GM23338 (cell line): Measurements from ENCODE around the gene PACS2. TPM values are rescaled to one million over a fixed set of nuclear protein-coding genes. Genes with fewer than 3 reads are reported as not detected.

Source experiments
- ATAC-seq: fragments of 200-7000 bp; cut with Tn5 transposase; 3 replicates; pipeline ENCODE4 v1.9.1; 2020
- DNase-seq: peaks from one replicate; pipeline ENCODE4 v3.0.0-alpha.2; 2015; ENCODE audit warnings: low spot score
- H2AFZ ChIP-seq: fragments of 200-600 bp; sonication (generic); 2 replicates; pipeline ENCODE4 v1.8.0; 2016; ENCODE audit warnings: antibody characterized with exemption, mild to moderate bottlenecking, moderate library complexity
- H3F3A ChIP-seq: fragments of 200-600 bp; sonication (generic); replicated peaks from 2 replicates; pipeline ENCODE4 v1.8.0; 2017; ENCODE audit warnings: antibody characterized with exemption, mixed run types, low read depth
- H3K27ac ChIP-seq: fragments of 200-600 bp; sonication (generic); 2 replicates; pipeline ENCODE4 v1.6.1; 2016; ENCODE audit warnings: low read depth
- H3K27me3 ChIP-seq: fragments of 200-600 bp; sonication (generic); 2 replicates; pipeline ENCODE4 v1.8.0; 2016; ENCODE audit warnings: mild to moderate bottlenecking, mixed run types, moderate library complexity; ENCODE audit not compliant: insufficient read depth
- H3K36me3 ChIP-seq: fragments of 200-600 bp; sonication (generic); 2 replicates; pipeline ENCODE4 v1.8.0; 2016; ENCODE audit warnings: mild to moderate bottlenecking; ENCODE audit not compliant: insufficient read depth
- H3K4me1 ChIP-seq: fragments of 200-600 bp; sonication (generic); 2 replicates; pipeline ENCODE4 v1.8.0; 2016; ENCODE audit warnings: mild to moderate bottlenecking, moderate library complexity; ENCODE audit not compliant: insufficient read depth
- H3K4me2 ChIP-seq: fragments of 200-600 bp; sonication (generic); 2 replicates; pipeline ENCODE4 v1.7.1; 2017; ENCODE audit warnings: mixed run types
- H3K4me3 ChIP-seq: fragments of 200-600 bp; sonication (generic); 2 replicates; pipeline ENCODE4 v1.6.1; 2016; ENCODE audit warnings: mixed run types
- H3K79me2 ChIP-seq: fragments of 200-600 bp; sonication (generic); replicated peaks from 2 replicates; pipeline ENCODE4 v1.8.0; 2017; ENCODE audit warnings: mild to moderate bottlenecking; ENCODE audit not compliant: insufficient read depth
- H3K9me2 ChIP-seq: fragments of 200-600 bp; sonication (generic); 2 replicates; pipeline ENCODE4 v1.8.0; 2017; ENCODE audit not compliant: insufficient read depth
- H4K20me1 ChIP-seq: fragments of 200-600 bp; sonication (generic); replicated peaks from 2 replicates; pipeline ENCODE4 v1.8.0; 2017; ENCODE audit warnings: mild to moderate bottlenecking; ENCODE audit not compliant: insufficient read depth
- H3K27ac Mint-ChIP-seq: 2 replicates; pipeline ENCODE4 v1.8.0; 2020; ENCODE audit warnings: inconsistent platforms, mild to moderate bottlenecking, moderate library complexity, mixed read lengths
- H3K27me3 Mint-ChIP-seq: 3 replicates; pipeline ENCODE4 v1.8.0; 2022; ENCODE audit warnings: low read depth, mild to moderate bottlenecking, moderate library complexity, mixed read lengths, inconsistent platforms; ENCODE audit not compliant: insufficient read depth, poor library complexity
- H3K36me3 Mint-ChIP-seq: 3 replicates; pipeline ENCODE4 v1.8.0; 2021; ENCODE audit warnings: low read depth, mild to moderate bottlenecking, inconsistent platforms, moderate library complexity, mixed read lengths
- H3K4me1 Mint-ChIP-seq: 3 replicates; pipeline ENCODE4 v1.8.0; 2020; ENCODE audit warnings: mild to moderate bottlenecking, inconsistent platforms, mixed read lengths
- H3K4me3 Mint-ChIP-seq: 3 replicates; pipeline ENCODE4 v1.8.0; 2021; ENCODE audit warnings: moderate library complexity, mild to moderate bottlenecking, inconsistent platforms, mixed read lengths
- H3K9me3 Mint-ChIP-seq: 3 replicates; pipeline ENCODE4 v1.8.0; 2020; ENCODE audit warnings: moderate library complexity, mild to moderate bottlenecking, inconsistent platforms, mixed read lengths
- CTCF ChIP-seq, 2 experiments: fragments of 200-600 bp in 1 of 2; sonication (generic) in 1 of 2; conservative IDR thresholded peaks; 2 replicates each; pipeline versions ENCODE4 v1.5.1 to v1.6.1; 2016 to 2017; ENCODE audit warnings: antibody characterized with exemption in 2 of 2, low read depth in 2 of 2, mild to moderate bottlenecking in 2 of 2, moderate library complexity in 1 of 2
- EZH2phosphoT487 ChIP-seq: fragments of 200-600 bp; sonication (generic); IDR thresholded peaks from one replicate; pipeline ENCODE4 v1.8.1; 2018; ENCODE audit warnings: antibody characterized with exemption; ENCODE audit not compliant: unreplicated experiment
- NANOG ChIP-seq: IDR thresholded peaks from 2 replicates; pipeline ENCODE4 v1.6.1; 2016; ENCODE audit warnings: antibody characterized with exemption, borderline replicate concordance
- POLR2AphosphoS5 ChIP-seq: IDR thresholded peaks from 2 replicates; pipeline ENCODE4 v1.6.1; 2016; ENCODE audit warnings: antibody characterized with exemption, low read depth
- STAT1 ChIP-seq: IDR thresholded peaks from one replicate; pipeline ENCODE4 v1.6.1; 2016; ENCODE audit warnings: antibody characterized with exemption; ENCODE audit not compliant: unreplicated experiment
- ZNF114 ChIP-seq: fragments of 250-450 bp; sonication (Bioruptor Pico); IDR thresholded peaks from 2 replicates; pipeline ENCODE4 v1.5.0; 2020; ENCODE audit warnings: mild to moderate bottlenecking, moderate library complexity
- ZNF331 ChIP-seq: fragments of 250-450 bp; sonication (Bioruptor Pico); IDR thresholded peaks from 2 replicates; pipeline ENCODE4 v1.5.0; 2020; ENCODE audit warnings: low read depth, mild to moderate bottlenecking, moderate library complexity
- ZNF462 ChIP-seq: fragments of 250-450 bp; sonication (Bioruptor Pico); IDR thresholded peaks from 2 replicates; pipeline ENCODE4 v1.5.0; 2020; ENCODE audit warnings: mild to moderate bottlenecking, moderate library complexity
- polyA plus RNA-seq: library from polyadenylated mRNA; unstranded; fragments of >200 nt; fragmentation: Nextera tagmentation; extraction: Ambion mirVana; gene quantifications from 2 replicates; pipeline ENCODE4 v1.2.1, GENCODE V29; 2016
- total RNA-seq: library from RNA; depleted of rRNA; stranded (reverse); fragments of >200 nt; shearing (Covaris generic); gene quantifications from 2 replicates; pipeline ENCODE4 v1.2.3, GENCODE V29; 2014

Gene PACS2
- total and polyA plus RNA-seq, 2 experiments from 2014 or later: 22.5 to 79.0 TPM

- Mint-ChIP-seq H3K9me3 (no peaks in the 10 kb centered on the region), H3K36me3 (peaks cover 15% of the 10 kb centered on the region), H3K4me1 (no peaks in the 10 kb centered on the region), H3K27me3 (peaks cover 7% of the 10 kb centered on the region), H3K4me3 (no peak overlapping the region), H3K27ac (no peak overlapping the region)
- Histone ChIP-seq H3K36me3 (no peaks in the 10 kb centered on the region), H3K27me3 (no peaks in the 10 kb centered on the region), H3K79me2 (no peaks in the 10 kb centered on the region), H3K4me2 (no peak overlapping the region), H3F3A (0 out of 2 replicates have a peak, but pooled peaks cover 2% of the 10 kb centered on the region), H3K9me2 (no peaks in the 10 kb centered on the region), H3K27ac (no peak overlapping the region), H3K4me1 (no peaks in the 10 kb centered on the region), H4K20me1 (no peaks in the 10 kb centered on the region), H3K4me3 (no peak overlapping the region), H2AFZ (no peak overlapping the region)
- TF ChIP-seq ZNF462 (CRISPR knock-in tag): no peak
- no peak for TF ChIP-seq NANOG
- TF ChIP-seq ZNF331 (CRISPR knock-in tag): no peak
- DNase-seq (no peak), ATAC-seq (no peak)
These were observed 70.7 kb downstream of the PACS2 start for GRCh38 chr14:105385322-105385637.

- H3K27ac ChIP-seq: no peak overlapping the region
- H3K4me1 Mint-ChIP-seq: no peaks in the 10 kb centered on the region
- 0 out of 2 replicates have a peak, but pooled peaks cover 2% of the 10 kb centered on the region for H3F3A ChIP-seq
- no peaks in the 10 kb centered on the region for H3K4me1 ChIP-seq
- H3K36me3 Mint-ChIP-seq: peaks cover 15% of the 10 kb centered on the region
- no peak for ATAC-seq
- H3K9me2 ChIP-seq: no peaks in the 10 kb centered on the region
- no peaks in the 10 kb centered on the region for H3K79me2 ChIP-seq
- no peak for DNase-seq
- H3K9me3 Mint-ChIP-seq: no peaks in the 10 kb centered on the region
- no peak overlapping the region for H3K4me3 Mint-ChIP-seq
- H4K20me1 ChIP-seq: no peaks in the 10 kb centered on the region
- no peaks in the 10 kb centered on the region for H3K36me3 ChIP-seq
- H3K27me3 ChIP-seq: no peaks in the 10 kb centered on the region
- H3K4me2 ChIP-seq: no peak overlapping the region
- no peak overlapping the region for H2AFZ ChIP-seq
- peaks cover 10% of the 10 kb centered on the region for H3K27me3 Mint-ChIP-seq
- H3K27ac Mint-ChIP-seq: no peak overlapping the region
- H3K4me3 ChIP-seq: no peak overlapping the region
- TF ChIP-seq EZH2phosphoT487 (no peak), POLR2AphosphoS5 (no peak), ZNF114 (CRISPR knock-in tag) (no peak), STAT1 (no peak), CTCF (conservative IDR thresholded peaks at IDR 0.05; ENCODE audit: low read depth in 2 of 2) (no peak)
These were observed 71.3 kb downstream of the PACS2 start for GRCh38 chr14:105385698-105386365.
